HG02610 (cell line): ENCODE data around the gene B3GAT2.
A peak's percentile ranks its signal among the peaks of the same experiment; 100 is the strongest.

ENCODE experiments used
- ATAC-seq: cut with Tn5 transposase; IDR thresholded peaks from one replicate; pipeline ENCODE4 v1.9.1; 2021; ENCODE audit warnings: mild to moderate bottlenecking, moderate library complexity; ENCODE audit not compliant: unreplicated experiment

B3GAT2 gene

DNA sequence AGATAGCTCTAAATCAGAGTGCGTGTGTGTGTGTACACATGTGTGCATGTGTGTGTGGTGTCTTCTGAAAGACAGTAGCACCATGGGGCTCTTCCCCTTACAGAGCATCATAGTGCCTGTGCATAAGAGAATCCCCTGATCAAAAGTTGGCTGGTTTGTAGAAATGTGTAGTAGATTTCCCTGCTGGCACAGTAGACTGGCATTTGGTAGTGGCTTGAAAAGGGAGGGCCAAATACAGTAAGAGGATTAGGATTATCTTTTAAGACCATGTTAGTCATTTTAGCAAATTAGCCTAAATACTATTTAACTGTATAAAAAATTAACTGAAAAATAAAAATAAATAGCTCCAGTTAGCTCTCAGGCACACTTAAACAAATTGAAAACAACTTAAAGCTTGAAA is 112.6 kb downstream of the B3GAT2 start:
- ATAC-seq: no peak

DNA sequence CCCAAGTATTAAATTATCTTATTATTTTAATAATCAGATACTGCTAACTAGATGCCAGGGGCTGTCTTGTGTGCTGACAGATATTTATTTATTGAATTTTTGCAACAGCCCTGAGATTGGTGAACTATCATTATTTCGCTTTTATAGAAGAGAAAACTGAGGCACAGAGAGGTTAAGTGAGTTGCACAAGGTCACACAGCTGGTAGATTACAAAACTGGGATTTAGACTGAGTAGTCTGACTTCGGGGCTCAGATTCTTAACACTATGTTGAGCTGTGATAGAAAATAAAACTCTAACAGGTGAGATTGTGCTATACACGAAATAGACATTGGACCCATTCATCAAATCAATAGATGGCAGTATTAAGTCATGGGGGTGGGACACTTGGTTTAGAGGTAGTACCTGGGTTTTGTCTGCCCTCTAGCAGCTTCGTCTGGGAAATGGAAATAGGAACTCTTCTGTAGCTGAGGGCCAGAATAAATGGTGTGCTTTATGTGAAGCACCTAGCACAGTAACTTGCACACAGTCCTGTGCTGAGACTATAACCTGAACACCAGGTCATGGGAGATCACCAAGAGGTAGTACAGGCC is 113.4 kb downstream of the B3GAT2 start:
- ATAC-seq: no peak

DNA sequence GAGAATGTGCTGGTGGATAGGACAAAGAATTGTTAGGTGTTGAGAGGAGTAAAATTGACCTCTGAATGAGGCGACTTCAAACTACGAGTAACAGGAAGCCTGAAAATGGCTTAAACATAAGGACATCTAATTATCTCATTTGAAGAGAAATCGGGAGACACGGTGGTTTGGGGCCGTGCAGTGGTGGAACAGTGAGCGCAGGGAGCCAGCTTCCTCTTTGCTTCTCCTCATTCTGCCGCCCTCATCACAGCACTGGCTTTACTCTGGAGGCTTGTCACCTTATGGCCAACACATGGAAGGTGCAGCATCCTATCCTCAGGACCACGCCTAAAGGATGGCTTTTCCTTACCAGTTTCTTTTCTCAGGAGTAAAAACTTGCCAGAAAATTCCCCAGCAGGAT is 114.3 kb downstream of the B3GAT2 start:
- no peak for ATAC-seq

DNA sequence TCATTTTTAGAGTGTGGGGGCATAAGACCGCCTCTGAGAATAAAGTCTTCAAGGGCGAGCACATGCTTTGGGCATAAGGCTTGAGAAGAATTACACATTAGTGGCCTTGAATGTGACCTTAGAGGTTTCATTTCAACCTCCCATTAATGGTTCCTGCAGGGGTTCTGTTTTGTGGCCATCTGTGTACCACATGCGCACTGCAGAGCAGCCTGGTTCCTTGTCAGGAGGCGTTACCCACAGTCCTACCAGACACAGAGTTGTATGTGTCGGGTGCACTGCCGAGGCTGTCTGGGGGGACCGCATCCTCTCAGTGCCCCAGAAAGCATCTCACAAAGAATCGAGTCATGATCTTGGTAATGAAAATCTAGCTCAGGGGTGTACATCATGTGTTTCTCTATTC is 115.7 kb downstream of the B3GAT2 start:
- ATAC-seq: no peak

DNA sequence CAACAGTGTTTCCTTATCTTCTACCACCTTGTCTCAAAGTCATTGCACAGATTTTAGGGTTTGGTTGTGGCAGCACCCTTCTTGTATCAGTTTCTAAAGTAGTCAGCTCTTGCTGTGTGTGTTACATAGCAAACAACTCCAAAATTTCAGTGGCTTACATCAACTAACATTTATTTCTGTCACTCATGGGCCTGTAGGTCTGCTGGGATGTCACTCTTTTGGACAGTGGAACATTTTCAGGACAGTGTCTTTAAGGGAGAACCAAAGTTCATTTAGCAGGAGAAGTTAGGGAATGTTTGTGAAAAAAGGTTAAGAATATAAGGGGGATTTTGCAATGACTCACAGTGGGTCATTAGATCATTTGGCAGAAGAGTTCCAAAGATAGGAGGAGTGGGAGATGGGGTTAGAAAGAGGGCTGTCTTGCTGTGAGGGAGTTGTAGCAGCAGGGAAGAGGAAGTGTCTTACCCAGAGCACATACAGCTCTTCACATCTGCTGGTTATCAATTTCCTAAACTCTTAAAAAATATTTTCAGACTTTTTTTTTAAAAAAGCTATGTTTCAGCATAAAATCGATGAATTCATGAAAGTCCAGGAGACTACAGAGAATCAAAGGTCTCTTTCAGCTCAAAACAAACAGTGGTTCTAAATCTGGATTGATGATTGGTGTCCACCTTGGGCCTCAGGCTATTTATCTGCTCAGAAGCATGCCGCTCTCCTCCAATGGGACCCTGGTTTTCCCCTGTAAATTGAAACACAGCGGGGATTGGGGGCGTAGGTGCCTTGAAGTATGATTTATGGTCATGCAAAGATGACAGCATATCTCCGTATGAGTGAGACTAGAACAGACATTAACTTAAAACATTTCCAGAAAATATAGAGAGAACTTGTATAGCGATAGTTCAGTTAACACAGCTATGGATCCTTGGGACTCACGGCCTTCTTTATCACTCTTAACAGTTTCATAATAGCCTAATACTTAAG is 117.3 kb downstream of the B3GAT2 start:
- peak; percentile 87 for ATAC-seq

DNA sequence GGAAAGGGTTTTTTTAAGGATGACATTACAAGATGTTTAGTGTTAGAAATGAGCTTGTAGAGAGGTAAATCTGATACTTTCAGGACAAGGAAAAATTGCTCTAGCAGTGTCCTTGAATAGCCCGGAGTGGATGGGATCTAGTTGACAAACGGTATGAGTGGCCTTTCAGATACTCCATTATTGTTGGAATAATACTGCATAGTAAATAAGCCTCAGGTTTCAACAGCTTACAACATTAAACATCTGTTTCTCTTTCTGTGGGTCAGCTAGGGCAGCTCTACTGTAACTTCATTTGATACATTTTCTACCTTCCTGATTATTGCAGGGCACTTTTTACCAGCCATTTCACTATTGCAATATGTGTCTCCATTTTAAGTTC is 118.0 kb downstream of the B3GAT2 start:
- no peak for ATAC-seq

DNA sequence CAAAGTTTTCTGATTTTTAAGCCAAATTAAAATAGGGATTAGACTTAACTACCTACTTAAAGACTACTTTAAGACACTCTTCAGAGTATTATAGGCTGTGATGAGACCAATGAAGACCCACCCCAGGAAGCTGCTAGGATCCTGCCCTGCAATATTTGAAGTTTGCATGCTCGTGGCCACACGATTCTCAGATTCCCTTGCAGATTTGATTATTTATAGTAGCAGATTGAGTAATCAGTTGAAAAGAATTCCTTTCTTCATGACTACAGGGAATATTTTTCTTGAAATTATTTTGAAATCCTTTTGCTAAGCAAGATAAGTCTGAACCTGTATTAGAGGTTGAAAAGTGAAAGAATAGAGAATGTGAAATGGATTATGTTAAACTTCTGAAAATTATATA is 122.3 kb downstream of the B3GAT2 start:
- ATAC-seq: no peak

DNA sequence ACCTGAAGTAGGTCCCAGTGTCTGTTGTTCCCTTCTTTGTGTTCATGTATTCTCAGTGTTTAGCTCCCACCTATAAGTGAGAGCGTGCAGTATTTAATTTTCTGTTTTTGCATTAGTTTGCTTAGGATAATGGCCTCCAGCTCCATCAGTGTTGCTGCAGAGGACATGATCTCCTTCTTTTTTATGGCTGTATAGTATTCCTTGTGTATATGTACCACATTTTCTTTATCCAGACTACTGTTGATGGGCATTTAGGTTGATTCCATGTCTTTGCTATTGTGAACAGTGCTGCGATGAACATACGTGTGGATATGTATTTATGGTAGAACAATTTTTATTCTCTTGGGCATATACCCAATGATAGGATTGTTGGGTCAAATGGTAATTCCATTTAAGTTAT is 125.4 kb downstream of the B3GAT2 start:
- no peak for ATAC-seq

DNA sequence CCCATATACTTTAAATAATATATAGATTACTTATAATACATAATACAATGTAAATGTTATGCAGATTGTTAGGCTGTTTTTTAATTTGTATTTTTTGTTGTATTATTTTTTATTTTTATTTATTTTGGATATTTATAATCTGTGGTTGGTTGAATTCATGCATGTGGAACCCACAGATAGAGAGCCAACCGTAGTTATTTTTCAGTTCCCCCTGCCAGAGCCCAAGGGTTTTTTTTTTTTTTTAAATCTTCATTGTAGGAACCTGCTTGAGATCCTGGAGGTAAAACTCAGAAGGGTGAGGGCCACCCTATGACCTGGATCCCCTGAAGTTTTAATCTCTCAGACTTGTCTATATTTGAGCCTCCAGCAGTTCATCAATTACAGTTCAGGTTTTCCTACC is 133.2 kb downstream of the B3GAT2 start:
- peak; percentile 76 for ATAC-seq

DNA sequence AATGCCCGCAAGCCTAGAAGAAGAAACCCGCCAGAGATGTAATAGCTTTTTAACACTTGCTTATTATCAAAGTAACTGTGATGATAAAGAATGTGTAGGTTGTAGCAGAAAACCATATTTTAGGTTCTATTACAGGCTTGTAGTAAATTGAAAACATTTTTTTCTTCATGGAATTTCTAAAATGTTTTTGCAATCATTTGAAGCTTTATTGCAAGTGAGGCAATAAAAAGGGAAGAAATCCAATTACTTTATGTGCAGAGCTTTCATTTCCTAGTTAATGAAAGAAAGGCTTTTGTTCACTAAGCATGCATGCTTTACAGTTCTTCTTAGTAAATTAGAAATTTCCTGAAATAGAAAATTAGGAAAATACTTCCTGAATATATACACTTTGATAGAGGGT is 135.1 kb downstream of the B3GAT2 start:
- no peak for ATAC-seq

DNA sequence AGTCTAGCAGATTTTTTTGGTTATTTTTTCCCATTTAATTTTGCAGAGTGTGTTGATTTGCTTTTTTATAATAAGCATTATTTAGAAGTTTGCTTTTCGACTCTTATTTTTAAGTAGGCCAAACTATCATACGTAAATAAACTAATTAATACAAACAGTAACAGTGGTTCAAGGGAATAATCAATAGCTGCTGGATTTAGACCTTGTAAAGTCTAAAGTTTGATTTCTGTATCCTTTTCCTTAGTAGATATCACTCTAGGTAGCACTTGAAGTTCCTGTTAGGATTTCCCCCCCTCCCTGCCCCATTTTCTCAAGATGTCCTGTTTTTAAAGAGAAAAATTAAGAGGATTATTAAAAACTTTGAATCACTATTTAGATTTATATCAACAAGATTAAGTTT is 136.1 kb downstream of the B3GAT2 start:
- no peak for ATAC-seq

DNA sequence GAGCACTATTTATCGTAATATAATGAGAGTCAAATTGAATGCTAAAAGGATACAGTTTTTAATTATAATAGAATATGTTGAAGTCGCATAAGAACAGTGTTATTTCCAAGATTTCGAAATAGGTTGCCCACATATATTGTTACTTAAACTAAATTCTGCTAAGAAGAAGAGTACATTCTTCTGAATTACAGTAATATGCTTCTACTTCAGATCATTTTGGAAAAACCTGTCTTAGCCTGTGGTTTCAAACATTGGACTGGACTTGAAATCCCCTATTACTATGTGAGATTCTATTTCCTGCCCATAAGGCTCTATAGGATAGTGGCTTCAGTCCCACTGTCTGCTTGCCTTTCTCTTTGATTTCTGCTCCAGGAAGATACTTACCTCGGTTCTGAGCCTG is 137.2 kb downstream of the B3GAT2 start:
- ATAC-seq: no peak

DNA sequence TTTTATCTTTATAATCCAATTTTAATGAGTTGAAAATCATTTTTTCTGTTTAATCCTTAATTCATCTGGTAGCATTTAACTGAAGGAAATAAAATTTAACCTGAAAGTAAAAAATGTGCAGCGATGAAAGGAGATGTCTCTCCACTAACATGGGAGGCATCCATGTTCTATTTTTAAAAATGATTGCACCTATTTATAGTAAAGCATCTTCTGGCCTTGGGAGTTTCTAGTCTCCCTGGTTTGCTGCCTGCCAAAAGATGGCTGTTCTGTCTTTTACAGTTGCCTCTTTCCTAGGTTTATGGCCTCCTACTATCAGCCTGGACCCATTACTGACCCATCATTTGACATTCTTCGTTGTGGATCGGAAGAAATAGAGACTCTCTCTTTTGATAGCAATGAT is 143.0 kb downstream of the B3GAT2 start:
- ATAC-seq: no peak

DNA sequence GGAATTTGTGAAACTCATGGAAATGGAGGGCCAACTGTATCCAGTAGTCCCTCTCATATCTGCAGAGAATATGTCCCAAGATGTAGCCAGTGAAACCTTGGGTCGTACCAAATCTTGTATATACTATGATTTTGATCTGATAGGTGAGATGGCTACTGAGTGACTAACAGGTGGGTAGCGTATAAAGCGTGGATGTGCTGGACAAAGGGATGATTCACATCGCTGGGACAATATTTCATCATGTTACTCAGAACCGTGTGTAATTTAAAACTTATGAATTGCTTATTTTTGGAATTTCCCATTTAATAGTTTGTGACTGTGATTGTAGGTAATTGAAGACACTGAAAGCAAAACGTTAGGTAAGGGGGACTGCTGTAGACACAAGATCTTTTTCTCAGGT is 145.1 kb downstream of the B3GAT2 start:
- ATAC-seq: no peak
